ENCODE results near the gene WDR74.
"Not testable (repeated sequence)": the region's sequence is repeated elsewhere in the genome, so short reads cannot be mapped to it uniquely, and the experiment has no call there.

Gene WDR74

GRCh38 chr11:62839050-62839945 lies at the start of gene WDR74:
WDR74 (minus strand) TSS chr11:62839590; CDS start chr11:62839570, 20 bp downstream.
- DNase-seq (ENCODE audit: low spot score): peak; percentile 96

GRCh38 chr11:62889126-62889483 lies 49.7 kb upstream of the WDR74 start:
- peak; percentile 27 for DNase-seq (ENCODE audit: low spot score)

- DNase-seq (ENCODE audit: low spot score): no peak
Observed at GRCh38 chr11:62888406-62888805, 49.0 kb upstream of the WDR74 start.

GRCh38 chr11:62885137-62885750 lies 45.9 kb upstream of the WDR74 start:
- no peak for DNase-seq (ENCODE audit: low spot score)

- DNase-seq (ENCODE audit: low spot score): no peak
Observed at GRCh38 chr11:62883673-62884072, 44.3 kb upstream of the WDR74 start.

- no peak for DNase-seq (ENCODE audit: low spot score)
Observed at GRCh38 chr11:62882788-62883501, 43.6 kb upstream of the WDR74 start.

GRCh38 chr11:62882431-62882749 lies 43.0 kb upstream of the WDR74 start:
- DNase-seq (ENCODE audit: low spot score): no peak

- peak; percentile 86 for DNase-seq (ENCODE audit: low spot score)
Observed at GRCh38 chr11:62881579-62882430, 42.4 kb upstream of the WDR74 start.

- peak; percentile 85 for DNase-seq (ENCODE audit: low spot score)
Observed at GRCh38 chr11:62880803-62881578, 41.6 kb upstream of the WDR74 start, which contains the start of gene SLC3A2. SLC3A2 (plus strand) TSS chr11:62880896; CDS start chr11:62881024, 128 bp downstream.

GRCh38 chr11:62880231-62880802 lies 40.9 kb upstream of the WDR74 start:
- DNase-seq (ENCODE audit: low spot score): no peak

- no peak for DNase-seq (ENCODE audit: low spot score)
Observed at GRCh38 chr11:62879235-62879978, 40.0 kb upstream of the WDR74 start.

- DNase-seq (ENCODE audit: low spot score): no peak
Observed at GRCh38 chr11:62876712-62877111, 37.3 kb upstream of the WDR74 start.

GRCh38 chr11:62875698-62876478 lies 36.5 kb upstream of the WDR74 start:
- DNase-seq (ENCODE audit: low spot score): no peak

GRCh38 chr11:62874851-62875250 lies 35.5 kb upstream of the WDR74 start:
- no peak for DNase-seq (ENCODE audit: low spot score)

GRCh38 chr11:62865635-62866034 lies 26.2 kb upstream of the WDR74 start:
- no peak for DNase-seq (ENCODE audit: low spot score)

- DNase-seq (ENCODE audit: low spot score): no peak
Observed at GRCh38 chr11:62863687-62864335, 24.4 kb upstream of the WDR74 start.

GRCh38 chr11:62861564-62862192 lies 22.3 kb upstream of the WDR74 start:
- DNase-seq (ENCODE audit: low spot score): not testable (repeated sequence)

Data from cerebellar cortex (tissue), 1 donor.